ENCODE measurements around the gene AZU1. TPM values are rescaled to one million over a fixed set of nuclear protein-coding genes. Genes with fewer than 3 reads are reported as not detected.

AZU1 gene, protein sequence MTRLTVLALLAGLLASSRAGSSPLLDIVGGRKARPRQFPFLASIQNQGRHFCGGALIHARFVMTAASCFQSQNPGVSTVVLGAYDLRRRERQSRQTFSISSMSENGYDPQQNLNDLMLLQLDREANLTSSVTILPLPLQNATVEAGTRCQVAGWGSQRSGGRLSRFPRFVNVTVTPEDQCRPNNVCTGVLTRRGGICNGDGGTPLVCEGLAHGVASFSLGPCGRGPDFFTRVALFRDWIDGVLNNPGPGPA
- 0.14 to 0.56 TPM (median 0.23 TPM) in 5 replicates for total RNA-seq (2022; extraction: Qiagen RNA extraction)

DNA sequence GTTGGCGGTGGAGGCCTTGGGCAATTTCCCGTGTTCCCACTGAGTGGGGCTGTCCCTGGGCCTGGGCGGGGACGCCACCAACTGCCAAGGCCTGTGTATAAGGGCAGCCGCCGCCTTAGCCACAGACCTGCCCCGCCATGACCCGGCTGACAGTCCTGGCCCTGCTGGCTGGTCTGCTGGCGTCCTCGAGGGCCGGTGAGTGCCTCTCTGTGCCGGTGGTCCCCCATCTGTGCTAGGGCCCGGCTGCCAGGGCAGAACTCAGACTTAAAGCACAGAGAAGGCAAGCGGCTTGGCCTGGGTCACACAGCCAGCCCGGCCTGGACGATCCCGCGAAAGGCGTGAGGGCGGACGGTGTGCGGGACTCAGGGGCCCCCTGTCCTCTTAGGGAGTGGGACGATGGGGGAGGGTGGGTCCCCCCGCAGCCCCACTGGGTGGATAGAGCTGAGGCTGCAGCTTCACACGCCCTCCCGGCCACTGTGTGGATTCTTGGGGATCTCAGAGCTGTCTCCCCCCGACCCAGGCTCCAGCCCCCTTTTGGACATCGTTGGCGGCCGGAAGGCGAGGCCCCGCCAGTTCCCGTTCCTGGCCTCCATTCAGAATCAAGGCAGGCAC lies at the start of gene AZU1:
Gene AZU1 (plus strand): TSS at position 128 of the 612 bp plus-strand sequence. CDS start 10 bp downstream, at position 138.

GRCh38 chr19:796692-797527 lies 30.7 kb upstream of the AZU1 start, which contains the start of gene PTBP1:
Gene PTBP1 (plus strand): TSS chr19:797452. CDS start chr19:797498, 46 bp downstream.

DNA sequence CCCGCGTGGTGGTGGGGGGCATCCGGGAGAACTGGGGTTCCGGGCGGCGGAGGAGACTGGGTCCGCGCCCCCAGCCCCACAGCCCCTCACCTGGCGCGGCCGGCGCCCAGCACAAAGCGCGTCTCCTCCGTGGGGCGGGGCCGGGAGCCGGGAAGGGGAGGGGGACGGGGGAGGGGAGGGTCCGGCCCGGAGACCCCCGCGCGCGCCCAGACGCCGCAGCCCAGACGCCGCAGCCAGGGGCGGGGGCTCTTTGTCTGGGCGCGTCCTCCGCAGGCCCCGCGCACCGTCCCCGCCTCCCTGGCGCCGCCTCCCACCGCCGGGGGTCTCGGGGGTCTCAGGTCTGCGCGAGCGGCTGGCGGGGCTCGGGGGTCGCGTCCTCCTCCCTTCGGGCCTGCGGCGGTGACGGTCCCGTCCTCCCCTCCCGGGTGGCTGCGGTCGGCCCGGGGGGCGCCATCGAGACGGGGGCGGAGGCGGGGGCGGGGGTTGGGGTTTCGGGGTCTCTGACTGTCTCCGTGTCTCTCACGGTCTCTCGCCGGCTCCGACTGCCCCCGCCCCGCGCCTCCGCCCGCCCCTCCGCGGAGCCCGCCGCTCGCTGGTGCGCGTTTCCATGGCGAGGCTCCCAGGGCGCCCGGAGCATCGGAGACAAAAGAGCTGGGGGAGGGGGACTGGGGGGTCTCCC lies 5.7 kb upstream of the AZU1 start, which contains the start of gene PLPPR3:
Gene PLPPR3 (minus strand): TSS at position 131 of the 679 bp plus-strand sequence. CDS start 396 bp downstream, outside the sequence.

GRCh38 chr19:840519-841206 lies 13.0 kb downstream of the AZU1 start, which contains the start of gene PRTN3:
Gene PRTN3 (plus strand): TSS chr19:840999. CDS start chr19:841009, 10 bp downstream.

DNA sequence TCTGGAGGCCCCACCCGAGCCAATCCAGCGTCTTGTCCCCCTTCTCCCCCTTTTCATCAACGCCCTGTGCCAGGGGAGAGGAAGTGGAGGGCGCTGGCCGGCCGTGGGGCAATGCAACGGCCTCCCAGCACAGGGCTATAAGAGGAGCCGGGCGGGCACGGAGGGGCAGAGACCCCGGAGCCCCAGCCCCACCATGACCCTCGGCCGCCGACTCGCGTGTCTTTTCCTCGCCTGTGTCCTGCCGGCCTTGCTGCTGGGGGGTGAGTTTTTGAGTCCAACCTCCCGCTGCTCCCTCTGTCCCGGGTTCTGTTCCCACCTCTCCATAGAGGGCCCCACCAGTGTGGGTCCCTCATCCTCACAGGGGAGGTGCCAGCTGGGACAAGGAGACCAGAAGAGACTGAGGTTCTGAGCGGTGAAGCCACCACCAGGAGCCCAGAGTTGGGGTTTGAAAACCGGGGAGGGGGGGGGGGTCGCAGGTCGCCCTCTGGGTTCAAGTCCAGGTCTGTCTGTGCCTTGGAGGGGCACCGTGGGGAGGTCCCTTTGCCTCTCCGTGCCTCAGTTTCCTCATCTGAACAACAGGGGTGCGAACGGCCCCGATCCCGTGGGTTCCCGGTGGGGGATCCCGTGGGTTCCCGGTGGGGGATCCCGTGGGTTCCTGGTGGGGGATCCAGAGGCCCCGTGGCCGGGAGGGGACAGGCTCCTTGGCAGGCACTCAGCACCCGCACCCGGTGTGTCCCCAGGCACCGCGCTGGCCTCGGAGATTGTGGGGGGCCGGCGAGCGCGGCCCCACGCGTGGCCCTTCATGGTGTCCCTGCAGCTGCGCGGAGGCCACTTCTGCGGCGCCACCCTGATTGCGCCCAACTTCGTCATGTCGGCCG lies 24.7 kb downstream of the AZU1 start, which contains the start of gene ELANE:
Gene ELANE (plus strand): TSS at position 168 of the 878 bp plus-strand sequence. CDS start 26 bp downstream, at position 194.

DNA sequence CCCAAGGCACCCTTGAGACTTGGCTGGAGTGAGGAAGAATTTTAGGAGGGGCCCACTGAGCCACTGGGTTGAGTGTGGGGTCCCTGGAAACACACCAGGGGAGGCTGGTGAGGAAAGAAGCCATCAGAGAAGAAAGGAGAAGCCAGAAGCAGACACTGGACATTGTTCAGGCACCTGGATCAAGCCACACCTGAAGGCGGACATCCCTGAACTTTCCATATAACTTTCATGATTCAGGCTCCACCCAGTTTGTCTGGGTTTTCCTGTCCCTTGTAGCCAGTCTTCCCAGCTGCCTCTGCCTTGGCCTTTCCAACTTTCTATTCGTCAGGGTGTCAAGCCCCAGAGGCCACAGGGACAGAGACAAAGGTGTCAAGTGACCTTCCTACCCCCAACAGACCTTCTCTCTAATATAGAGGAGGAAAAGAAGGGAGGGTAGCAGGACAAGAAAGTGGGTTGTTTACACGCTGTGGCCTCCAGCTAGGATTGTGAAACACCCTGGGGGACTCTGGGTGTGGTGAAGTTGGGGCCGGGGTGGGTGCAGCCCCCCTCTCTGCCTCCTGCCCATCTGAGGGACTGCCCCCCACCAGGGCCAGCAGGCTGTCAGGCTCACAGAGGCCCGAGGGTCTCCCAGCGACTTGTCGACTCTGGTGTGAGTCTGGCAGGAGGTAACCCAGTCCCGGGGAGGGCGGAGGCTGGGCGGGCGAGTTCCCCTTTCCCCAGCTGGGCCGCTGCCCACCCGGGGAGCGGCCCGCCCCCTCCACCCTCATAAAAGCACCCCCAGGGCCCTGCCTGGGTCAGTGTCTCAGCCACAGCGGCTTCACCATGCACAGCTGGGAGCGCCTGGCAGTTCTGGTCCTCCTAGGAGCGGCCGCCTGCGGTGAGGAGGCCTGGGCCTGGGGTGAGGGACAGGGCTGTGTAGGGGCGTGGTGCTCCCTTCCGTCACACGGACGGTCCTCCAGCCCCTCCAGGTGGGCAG lies 31.5 kb downstream of the AZU1 start, which contains the start of gene CFD:
Gene CFD (plus strand): TSS at position 797 of the 976 bp plus-strand sequence. CDS start 26 bp downstream, at position 823.

Other genes with a start within 250 kb of the AZU1 start
- 30.4 to 38.9 TPM (median 35.2 TPM) in 5 replicates for gene HCN2, start 238.0 kb upstream of the AZU1 start, total RNA-seq (2022; extraction: Qiagen RNA extraction)
- 68.0 to 91.4 TPM (median 86.6 TPM) in 5 replicates for gene POLRMT, start 194.3 kb upstream of the AZU1 start, total RNA-seq (2022; extraction: Qiagen RNA extraction)
- gene FGF22, start 188.0 kb upstream of the AZU1 start, total RNA-seq (2022; extraction: Qiagen RNA extraction) = 0.37 to 0.75 TPM (median 0.55 TPM) in 5 replicates
- gene RNF126, start 164.6 kb upstream of the AZU1 start, total RNA-seq (2022; extraction: Qiagen RNA extraction) = 53.5 to 72.9 TPM (median 70.7 TPM) in 5 replicates
- 210 to 272 TPM (median 239 TPM) in 5 replicates for gene FSTL3, start 151.4 kb upstream of the AZU1 start, total RNA-seq (2022; extraction: Qiagen RNA extraction)
- gene PRSS57, start 132.4 kb upstream of the AZU1 start, total RNA-seq (2022; extraction: Qiagen RNA extraction) = 0.16 to 0.23 TPM in 2 of 5 replicates, not detected in the others
- 12.0 to 17.9 TPM (median 14.3 TPM) in 5 replicates for gene PALM, start 118.9 kb upstream of the AZU1 start, total RNA-seq (2022; extraction: Qiagen RNA extraction)
- 73.4 to 86.5 TPM (median 79.6 TPM) in 5 replicates for gene MISP, start 76.7 kb upstream of the AZU1 start, total RNA-seq (2022; extraction: Qiagen RNA extraction)
- 195 to 244 TPM (median 206 TPM) in 5 replicates for gene PTBP1, start 30.4 kb upstream of the AZU1 start, total RNA-seq (2022; extraction: Qiagen RNA extraction)
- 2.5 to 5.6 TPM (median 3.7 TPM) in 5 replicates for gene PLPPR3, start 5.9 kb upstream of the AZU1 start, total RNA-seq (2022; extraction: Qiagen RNA extraction)
- 0.14 to 0.46 TPM (median 0.43 TPM) in 5 replicates for gene PRTN3, start 13.2 kb downstream of the AZU1 start, total RNA-seq (2022; extraction: Qiagen RNA extraction)
- 0.09 to 0.46 TPM (median 0.20 TPM) in 5 replicates for gene ELANE, start 24.5 kb downstream of the AZU1 start, total RNA-seq (2022; extraction: Qiagen RNA extraction)
- 8.2 to 22.5 TPM (median 20.7 TPM) in 5 replicates for gene CFD, start 31.8 kb downstream of the AZU1 start, total RNA-seq (2022; extraction: Qiagen RNA extraction)
- gene MED16, start 65.3 kb downstream of the AZU1 start, total RNA-seq (2022; extraction: Qiagen RNA extraction) = 13.1 to 25.9 TPM (median 23.8 TPM) in 5 replicates
- not detected in 5 replicates for gene RNU6-9, start 65.6 kb downstream of the AZU1 start, total RNA-seq (2022; extraction: Qiagen RNA extraction)
- 30.7 to 39.0 TPM (median 37.7 TPM) in 5 replicates for gene R3HDM4, start 85.4 kb downstream of the AZU1 start, total RNA-seq (2022; extraction: Qiagen RNA extraction)
- gene KISS1R, start 89.5 kb downstream of the AZU1 start, total RNA-seq (2022; extraction: Qiagen RNA extraction) = 0.18 to 0.53 TPM (median 0.47 TPM) in 5 replicates
- gene ARID3A, start 98.2 kb downstream of the AZU1 start, total RNA-seq (2022; extraction: Qiagen RNA extraction) = 4.5 to 5.5 TPM (median 4.9 TPM) in 5 replicates
- 41.9 to 70.4 TPM (median 66.9 TPM) in 5 replicates for gene WDR18, start 156.5 kb downstream of the AZU1 start, total RNA-seq (2022; extraction: Qiagen RNA extraction)
- 1.6 to 3.6 TPM (median 2.4 TPM) in 5 replicates for gene GRIN3B, start 172.6 kb downstream of the AZU1 start, total RNA-seq (2022; extraction: Qiagen RNA extraction)
- gene TMEM259, start 193.3 kb downstream of the AZU1 start, total RNA-seq (2022; extraction: Qiagen RNA extraction) = 88.1 to 125 TPM (median 119 TPM) in 5 replicates
- gene RNU6-2, start 193.7 kb downstream of the AZU1 start, total RNA-seq (2022; extraction: Qiagen RNA extraction) = not detected in 5 replicates
- 70.3 to 98.3 TPM (median 87.8 TPM) in 5 replicates for gene CNN2, start 198.8 kb downstream of the AZU1 start, total RNA-seq (2022; extraction: Qiagen RNA extraction)
- 12.7 to 19.5 TPM (median 15.0 TPM) in 5 replicates for gene ABCA7, start 212.3 kb downstream of the AZU1 start, total RNA-seq (2022; extraction: Qiagen RNA extraction)
- 3.2 to 4.9 TPM (median 4.7 TPM) in 5 replicates for gene ARHGAP45, start 239.3 kb downstream of the AZU1 start, total RNA-seq (2022; extraction: Qiagen RNA extraction)

All from A549 treated with Hydrocortisone at 1 μM for 4 hours (cell line).